Frontal cortex (tissue), 4 donors: ENCODE measurements around the gene PAK1. TPM values are rescaled to one million over a fixed set of nuclear protein-coding genes. Genes with fewer than 3 reads are reported as not detected.
"Not testable (repeated sequence)": the region's sequence is repeated elsewhere in the genome, so short reads cannot be mapped to it uniquely, and the experiment has no call there.

ENCODE experiments used
- DNase-seq, 2 donors: peaks; one replicate each; pipeline ENCODE4 v3.0.0; 2012; ENCODE audit warnings: low spot score in 2 of 2
- FAIRE-seq: peaks from 2 replicates; lab custom pipeline; 2012; peaks lifted over from hg19 to GRCh38; lab: Jason Lieb, UNC
- total RNA-seq: library from RNA; depleted of rRNA; stranded (reverse); fragments of >200 nt; gene quantifications from one replicate; pipeline ENCODE4 v1.2.3, GENCODE V29; 2014
- donor health status: control.
- donor health status: control.
- donor health status: control.

PAK1 gene
- total RNA-seq, 1 donor from 2014 or later, result 56.7 TPM

DNA sequence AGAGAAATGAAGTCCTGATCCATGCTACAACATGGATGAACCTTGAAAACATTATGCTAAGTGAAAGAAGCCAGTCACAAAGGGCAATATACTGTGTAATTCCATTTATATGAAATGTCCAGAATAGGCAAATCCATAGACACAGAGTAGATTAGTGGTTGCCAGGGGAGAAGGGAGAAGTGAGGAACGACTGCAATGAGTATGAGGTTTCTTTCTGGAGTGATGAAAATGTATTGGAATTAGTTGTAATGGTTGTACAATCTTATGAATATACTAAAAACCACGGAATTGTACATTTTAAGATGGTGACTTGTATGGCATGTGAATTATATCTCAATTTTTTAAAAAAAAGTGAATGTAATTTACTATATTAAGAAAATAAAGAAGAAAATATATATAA lies 89.3 kb downstream of the PAK1 start:
- FAIRE-seq (no peak), DNase-seq (no peak)

DNA sequence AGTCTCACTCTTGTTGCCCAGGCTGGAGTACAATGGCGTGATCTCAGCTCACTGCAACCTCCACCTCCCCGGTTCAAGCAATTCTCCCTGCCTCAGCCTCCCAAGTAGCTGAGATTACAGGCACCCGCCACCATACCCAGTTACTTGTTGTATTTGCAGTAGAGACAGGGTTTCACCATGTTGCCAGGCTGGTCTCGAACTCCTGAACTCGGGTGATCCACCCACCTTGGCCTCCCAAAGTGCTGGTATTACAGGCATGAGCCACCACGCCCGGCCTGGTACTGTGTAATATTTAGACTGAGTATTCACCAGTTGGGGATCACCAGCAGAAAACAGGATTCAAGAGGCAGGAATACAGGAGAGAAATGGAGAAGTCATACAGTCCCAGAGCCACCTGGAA lies 90.5 kb downstream of the PAK1 start:
- not testable (repeated sequence) for FAIRE-seq, DNase-seq

DNA sequence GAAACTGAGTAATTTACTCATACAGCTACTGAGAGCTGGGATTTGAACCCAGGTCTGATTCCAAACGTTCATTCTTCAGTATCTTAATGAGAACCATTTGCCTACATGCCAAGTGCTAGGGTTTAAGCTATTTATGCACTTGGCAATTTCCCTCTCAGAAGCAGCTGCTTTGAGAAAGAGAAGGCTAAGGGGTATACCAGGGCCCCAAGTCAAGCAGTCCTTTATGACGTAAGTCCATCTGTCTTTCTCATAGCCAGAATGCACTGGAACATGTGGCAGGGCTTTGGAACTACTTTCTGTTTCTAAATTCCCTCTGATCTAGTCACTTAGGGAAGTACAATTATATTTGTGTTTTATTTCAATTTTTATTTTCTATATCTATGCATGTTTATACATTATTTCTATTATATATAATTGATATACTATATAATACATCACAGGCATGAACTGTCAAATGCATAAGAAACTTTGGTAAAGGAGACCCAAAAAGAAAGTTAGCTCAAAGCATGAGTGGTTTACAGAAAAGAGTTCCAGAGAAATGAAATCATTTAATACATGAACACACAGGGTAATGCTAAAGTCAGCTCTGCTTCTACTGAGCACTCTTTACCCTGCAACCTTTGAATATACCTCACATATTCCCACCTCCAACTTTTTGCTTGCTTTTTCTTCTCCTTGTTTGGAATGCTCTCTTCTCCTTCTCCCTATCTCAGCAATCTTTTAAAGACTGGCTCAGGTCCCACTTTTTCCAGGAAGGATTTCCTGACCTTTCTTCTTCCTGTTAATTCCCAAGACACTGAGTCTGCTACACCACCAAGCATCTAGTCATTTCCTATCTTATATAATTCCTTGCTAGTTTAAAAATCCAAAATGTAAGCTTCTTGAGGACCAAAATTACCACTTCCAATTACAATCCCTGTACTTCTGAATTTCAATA lies 91.9 kb downstream of the PAK1 start:
- DNase-seq (no peak), FAIRE-seq (no peak)

DNA sequence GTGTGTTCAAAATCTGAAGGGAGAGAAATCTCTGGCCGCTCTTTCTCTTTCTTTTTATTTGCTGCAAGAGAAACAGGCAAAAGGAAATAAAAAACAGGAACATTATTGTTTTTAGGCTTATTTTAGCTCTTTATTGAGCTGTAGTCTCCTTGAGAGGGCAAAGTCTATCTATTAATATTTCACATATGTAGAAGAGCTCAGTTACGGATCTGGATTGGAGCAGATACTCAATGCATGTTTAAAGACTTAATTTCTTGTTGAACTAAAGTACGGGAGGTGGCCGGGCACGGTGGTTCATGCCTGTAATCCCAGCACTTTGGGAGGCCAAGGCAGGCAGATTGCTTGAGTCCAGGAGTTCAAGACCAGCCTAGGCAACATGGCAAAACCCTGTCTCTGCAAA lies 94.0 kb downstream of the PAK1 start:
- DNase-seq (no peak), FAIRE-seq (no peak)

DNA sequence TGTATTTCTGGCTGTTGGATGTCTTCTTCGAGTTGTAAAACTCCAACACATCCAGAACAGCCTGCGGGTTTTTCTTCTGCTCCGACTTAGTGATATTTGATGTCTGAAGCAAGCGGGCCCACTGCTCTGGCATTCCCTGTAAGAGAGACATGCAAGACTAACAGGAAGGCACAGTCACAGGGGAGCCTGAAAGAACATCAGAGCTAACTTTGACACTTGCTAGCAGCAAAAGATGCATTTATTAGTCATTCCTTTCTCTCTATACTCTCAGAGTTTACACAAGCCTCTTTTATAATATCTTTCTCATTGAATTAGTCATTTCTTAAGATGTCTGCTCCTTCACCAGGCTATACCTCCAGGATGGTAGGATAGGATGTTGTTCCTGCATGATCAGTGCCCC lies 94.6 kb downstream of the PAK1 start:
- FAIRE-seq (no peak), DNase-seq (no peak)

DNA sequence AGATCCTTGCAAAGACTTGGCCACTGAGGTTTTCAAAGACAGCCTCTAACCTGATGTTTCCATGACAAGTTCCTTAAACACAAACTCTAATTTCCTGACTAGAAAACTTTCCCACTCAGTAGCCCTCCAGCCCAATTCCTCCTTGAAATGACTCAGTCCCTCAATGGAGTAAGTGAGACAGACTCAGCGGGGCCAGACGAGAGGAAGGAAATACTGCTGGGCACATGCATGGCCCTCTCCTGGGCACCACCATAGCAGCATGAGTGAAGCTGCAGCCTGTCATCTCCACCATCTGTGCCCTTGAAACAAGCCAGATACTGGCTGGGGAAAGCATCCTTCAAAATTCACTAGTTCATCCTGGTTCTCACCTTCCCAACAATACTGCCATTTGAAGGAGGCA lies 96.2 kb downstream of the PAK1 start:
- no peak for DNase-seq
- no peak for FAIRE-seq

DNA sequence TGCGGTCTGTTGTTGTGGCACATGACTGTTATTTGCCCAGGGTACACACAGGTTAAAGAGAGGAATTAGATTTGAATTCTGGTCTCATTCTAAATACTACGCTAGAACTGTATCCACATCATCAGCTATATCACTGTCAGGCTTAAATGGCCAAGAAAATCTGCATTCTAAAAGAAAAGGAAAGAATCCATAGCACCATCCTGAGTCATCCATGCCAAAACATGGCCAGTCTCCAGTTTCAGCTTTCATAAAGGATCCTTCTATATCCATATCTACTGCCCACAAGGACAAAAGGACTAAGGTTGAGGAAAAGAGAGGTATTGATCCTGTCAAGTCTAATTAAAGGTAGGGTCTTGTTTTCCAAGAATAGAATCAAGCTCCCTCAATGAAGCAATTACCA lies 98.8 kb downstream of the PAK1 start:
- FAIRE-seq (no peak), DNase-seq (no peak)

DNA sequence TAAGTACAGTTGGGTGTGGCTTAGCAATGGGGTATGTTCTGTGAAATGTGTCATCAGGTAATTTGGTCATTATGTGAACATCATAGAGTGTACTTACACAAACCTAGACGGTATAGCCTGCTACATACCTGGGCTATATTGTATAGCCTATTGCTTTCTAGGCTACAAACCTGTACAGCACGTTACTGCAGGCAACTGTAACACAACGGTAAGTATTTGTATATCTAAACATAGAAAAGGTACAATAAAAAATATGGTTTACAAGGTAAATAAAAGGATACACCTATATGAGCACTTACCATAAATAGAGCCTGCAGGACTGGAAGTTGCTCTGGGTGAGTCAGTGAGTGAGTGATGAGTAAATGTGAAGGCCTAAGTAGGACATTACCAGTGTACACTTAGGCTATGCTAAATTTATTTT lies 99.3 kb downstream of the PAK1 start:
- DNase-seq, result no peak
- FAIRE-seq, result no peak

DNA sequence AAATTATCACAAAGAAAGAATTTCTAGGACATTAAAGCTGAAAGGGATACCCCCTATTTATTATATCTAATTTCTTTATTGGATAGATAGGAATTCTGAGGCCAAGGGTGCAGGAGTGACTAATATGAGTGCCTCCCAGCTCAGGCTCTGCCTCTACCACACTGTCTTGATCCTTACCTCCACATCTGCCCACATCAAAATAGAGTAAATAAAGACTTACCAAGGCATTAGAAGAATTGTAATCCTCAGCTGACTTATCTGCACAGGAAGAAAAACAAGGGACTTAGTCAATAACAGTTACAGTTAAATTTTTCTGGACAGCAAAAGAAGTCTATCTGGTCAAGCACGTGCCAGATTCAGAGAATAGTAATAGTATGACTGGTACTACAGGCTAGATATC lies 99.8 kb downstream of the PAK1 start:
- DNase-seq (no peak), FAIRE-seq (no peak)

DNA sequence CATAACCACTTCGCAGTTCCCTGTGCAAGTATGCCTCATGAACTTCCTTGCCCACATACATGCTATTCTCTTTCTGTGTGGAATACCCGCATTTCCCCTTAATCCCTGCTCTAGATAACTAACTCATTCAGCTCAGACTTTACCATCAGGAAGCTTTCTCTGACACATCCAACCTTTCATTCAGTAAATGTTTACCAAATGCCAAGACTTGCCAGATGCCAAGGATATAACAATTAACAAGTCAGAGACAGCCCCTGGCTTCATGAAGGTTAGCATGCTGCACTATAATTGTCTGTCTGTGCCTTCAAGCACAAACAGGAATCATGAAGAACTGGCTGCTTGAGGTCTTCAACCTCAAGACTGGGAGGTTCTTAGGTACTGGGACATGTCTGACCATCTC lies 101.2 kb downstream of the PAK1 start:
- DNase-seq (no peak), FAIRE-seq (no peak)

DNA sequence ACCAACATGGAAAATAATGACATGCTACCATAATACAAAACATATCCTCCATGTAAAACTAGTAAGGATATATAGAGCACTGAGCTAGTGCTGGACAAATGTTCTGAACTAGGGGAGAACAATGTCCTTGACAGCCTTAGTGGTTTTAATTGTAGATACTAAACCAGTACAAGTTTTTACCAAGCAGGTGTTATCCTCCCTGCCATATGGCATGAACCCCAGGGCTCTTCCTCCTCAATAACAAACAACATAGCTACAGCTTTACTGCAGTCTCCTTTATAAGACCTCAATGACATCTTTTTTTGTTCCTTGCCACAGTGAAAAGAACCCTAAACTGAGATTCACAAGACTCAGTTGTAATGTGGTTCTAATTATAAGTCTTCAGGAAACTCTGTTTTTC lies 102.2 kb downstream of the PAK1 start:
- FAIRE-seq, result no peak
- no peak for DNase-seq

DNA sequence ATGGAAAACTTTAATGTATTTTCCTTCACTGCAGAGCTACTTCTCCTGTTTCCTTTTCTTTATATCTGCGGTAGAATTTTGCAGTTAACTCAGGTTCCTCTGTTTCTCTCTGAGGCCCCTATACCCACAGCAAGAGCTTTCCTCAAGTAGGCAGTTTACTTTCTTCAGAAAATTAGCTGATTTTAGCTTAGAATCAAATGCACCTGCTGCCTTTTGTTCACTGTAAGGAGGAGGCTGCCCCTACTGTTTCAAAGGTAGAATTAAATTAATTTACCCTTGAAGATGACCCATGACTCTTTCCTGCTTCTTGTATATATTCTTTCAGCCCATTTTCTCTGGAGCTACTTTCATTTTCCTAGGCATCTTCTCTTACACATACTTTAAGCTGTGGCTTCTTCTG lies 103.7 kb downstream of the PAK1 start:
- no peak for FAIRE-seq

DNA sequence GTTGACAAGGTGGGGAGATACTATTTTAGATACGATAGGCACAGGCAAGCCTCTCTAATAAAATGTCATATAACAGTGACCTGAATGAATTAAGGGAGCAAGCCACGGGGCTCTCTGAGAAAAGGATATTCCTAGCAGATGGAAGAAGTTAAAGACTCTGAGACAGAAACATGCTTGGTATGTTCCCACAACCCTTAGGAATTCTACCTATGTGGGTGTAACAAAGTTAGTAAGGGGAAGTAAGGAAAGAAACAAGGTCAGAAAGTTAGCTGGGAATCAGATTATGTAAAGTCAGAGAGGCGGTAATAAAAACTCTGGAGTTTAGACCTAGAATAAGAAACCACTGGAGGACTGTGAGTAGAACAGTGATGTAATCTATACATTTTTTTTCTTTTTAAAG lies 112.7 kb downstream of the PAK1 start:
- DNase-seq (no peak), FAIRE-seq (no peak)

More for the DNA sequence above, 103.7 kb downstream of the PAK1 start:
- no peak for DNase-seq

DNA sequence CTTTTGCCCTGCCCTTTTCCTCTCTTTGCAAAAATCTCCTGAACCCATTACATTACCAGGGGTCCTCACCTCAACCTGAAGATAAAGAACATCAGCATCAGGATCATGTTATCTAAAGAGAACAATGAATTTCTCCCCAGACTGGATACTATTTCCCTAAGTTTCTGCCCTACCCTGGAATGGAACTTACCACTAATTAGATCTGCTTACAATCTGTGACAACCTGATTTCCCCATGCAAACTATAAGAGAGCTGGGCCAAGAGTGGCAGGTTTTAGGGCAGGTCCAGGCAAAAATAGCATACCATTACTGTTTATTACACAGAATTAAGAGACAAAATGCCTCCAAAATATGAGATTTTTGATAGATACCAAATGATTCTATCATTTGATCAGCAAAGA lies 114.4 kb downstream of the PAK1 start:
- DNase-seq (no peak), FAIRE-seq (no peak)

DNA sequence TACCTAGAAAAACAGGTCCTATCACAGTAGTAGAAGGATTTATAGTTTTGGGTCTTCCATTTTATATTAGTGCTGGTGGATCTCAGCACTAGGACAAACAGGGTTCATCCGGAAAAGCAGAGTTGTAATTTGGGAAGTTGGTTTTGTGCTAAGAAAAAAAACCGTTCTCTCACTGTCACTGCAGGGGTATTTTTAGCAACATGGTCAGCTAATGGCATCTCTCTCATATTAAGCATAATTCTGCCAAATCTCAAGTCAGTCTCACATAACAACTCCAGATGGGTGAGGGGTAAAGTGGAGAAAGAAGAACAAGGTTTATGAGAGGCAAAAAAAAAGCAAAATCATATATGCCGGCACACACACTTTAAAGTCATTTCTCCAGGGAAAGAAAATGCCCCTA lies 120.8 kb downstream of the PAK1 start:
- FAIRE-seq (no peak), DNase-seq (no peak)

DNA sequence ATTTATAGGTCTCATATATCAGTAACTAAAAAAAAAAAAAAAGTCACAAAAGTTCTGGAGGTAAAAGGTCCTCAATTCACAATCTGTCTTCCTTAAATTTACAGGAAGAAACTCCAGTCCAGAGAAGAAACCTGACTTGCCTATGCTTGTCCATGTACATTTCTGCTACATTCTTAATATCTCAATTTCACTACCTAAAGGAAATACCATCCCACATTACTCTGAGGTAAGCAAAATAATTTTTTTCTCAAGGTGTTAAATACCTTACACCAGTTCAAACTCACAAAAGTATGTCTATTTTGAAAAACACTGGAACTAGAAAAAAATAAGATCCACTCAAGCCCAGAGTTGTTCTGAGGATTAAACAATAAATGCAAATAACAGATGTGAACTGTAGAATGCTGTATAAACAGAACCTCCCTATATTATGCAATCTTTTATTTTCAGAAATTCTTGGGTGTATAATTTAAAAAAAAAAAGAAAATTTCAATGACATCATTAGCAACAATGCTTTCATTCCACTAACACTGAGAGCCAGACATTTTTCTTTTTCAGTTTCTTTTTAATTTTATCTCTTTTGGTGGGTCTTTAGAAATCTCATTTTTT lies 122.5 kb downstream of the PAK1 start:
- FAIRE-seq, result no peak
- DNase-seq, result no peak

DNA sequence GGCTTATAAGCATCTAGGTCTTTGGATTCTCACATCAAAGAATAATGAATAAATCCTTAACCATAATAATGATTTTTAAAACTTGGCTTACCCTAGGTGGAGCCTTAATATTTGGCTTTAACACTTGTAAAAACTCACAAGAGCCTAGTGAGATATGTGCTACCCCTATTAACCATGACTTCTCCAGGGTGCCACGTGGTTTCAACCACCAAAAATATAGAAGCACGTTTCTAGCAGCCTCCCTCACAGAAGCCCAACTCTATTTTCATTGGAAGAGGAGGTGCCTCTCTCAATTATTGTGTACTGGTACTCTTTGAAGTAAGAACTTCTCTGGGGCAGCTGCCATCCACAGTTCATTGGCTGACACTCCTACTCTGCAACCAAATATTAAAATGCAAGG lies 125.9 kb downstream of the PAK1 start:
- no peak for DNase-seq
- no peak for FAIRE-seq

DNA sequence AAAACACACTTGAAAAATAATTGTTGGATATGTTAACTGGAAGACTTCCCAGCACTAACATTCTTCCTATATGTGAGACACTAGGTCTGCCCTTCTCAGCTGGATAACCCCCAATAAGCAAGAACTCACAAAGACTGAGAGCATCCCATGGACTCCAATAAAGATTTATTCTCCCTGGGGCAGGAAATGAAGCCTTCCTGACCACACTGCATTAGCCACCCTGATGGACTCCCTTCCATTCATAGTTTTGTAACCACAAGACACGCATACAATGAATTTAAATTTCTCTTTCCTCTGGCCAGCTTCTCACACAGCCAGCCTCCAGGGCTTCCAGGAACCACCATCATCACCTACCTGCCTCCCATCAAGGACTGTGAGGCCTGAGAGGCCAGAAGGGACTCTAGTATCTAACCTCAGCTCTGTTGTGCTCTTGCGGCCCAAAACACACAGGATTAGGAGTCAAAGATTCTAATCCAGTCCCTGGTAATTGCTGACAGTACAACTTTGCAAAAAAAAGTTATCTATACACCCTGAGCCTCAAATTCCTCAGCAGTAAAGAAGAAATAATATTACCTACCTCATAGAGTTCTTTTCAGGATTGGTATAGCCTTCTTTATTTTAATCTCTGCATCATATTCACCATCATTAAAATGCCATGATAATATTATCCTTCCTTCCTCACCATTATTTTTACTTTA lies 126.8 kb downstream of the PAK1 start:
- no peak for FAIRE-seq
- DNase-seq, result no peak

DNA sequence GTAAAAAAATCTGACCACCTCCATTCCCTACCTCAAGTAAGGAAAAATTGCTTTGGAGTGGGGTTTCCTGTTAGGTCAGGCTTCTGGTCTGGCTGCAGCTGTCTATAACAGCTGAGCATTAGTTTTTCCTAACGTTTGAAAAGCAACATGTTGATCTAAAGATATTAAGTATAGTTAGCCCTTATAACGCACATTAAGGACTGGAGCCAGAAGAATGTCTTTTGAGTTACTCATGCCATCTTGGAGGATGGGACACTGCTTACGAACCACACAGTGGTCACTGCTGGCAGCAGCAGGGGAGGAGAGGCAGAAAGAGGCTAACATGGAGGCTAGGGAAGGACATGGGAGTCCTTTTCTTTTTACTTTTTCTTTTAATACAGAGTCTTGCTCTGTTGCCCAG lies 128.3 kb downstream of the PAK1 start:
- no peak for DNase-seq
- FAIRE-seq, result no peak

DNA sequence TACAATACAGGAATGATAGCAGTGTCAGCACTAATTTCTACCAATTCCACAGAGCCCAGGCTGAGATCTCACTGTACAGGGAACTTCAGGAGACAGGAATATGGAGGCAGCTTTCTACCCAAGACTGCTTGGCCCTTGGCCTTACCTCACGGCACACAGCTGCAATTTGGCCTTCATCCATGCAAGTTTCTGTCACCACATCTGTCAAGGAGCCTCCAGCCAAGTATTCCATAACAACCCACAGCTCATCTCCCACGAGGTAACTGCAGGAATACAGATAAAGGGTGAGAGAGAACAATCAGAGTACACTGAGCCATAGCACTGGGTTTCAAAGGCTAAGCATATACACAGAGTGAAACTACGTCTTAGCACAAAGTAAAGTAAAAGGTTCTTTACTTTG lies 133.4 kb downstream of the PAK1 start:
- FAIRE-seq, result no peak

DNA sequence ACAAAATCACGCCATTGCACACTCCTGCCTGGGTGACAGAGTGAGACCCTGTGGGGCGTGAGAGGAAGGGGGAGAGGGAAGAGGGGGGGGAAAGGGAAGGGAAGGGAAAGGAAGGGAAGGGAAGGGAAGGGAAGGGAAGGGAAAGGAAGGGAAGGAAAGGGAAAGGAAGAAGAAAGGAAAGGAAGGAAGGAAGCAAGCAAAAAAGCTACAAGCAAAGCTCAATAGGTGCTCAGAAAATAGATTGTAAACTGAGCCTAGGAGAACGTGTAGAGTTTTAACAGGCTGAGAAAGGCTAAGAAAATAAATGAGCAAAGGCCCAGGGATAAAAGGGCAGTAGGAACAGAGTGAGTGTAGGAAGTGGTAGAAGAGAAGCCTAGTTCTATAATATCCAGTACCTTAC lies 141.6 kb downstream of the PAK1 start:
- no peak for FAIRE-seq
- DNase-seq, result no peak

More for the DNA sequence above, 133.4 kb downstream of the PAK1 start:
- DNase-seq, result no peak
